Endodermal cell (in vitro differentiated cells): ENCODE results near the gene CLPSL1. TPM values are rescaled to one million over a fixed set of nuclear protein-coding genes. Genes with fewer than 3 reads are reported as not detected.

Source experiments
- DNase-seq: peaks from one replicate; pipeline ENCODE4 v3.0.0-alpha.2; 2017
- H3K27ac ChIP-seq: 2 replicates; pipeline ENCODE4 v1.5.1; 2013; ENCODE audit warnings: mild to moderate bottlenecking, low read depth, low read length, moderate library complexity
- H3K27me3 ChIP-seq: 2 replicates; pipeline ENCODE4 v1.6.1; 2013; ENCODE audit warnings: mild to moderate bottlenecking, low read length, moderate library complexity; ENCODE audit not compliant: insufficient read depth, control insufficient read depth, poor library complexity, severe bottlenecking
- H3K36me3 ChIP-seq: 2 replicates; pipeline ENCODE4 v1.7.0; 2013; ENCODE audit warnings: mild to moderate bottlenecking, low read length, moderate library complexity; ENCODE audit not compliant: control insufficient read depth, insufficient read depth
- H3K4me1 ChIP-seq: one replicate; pipeline ENCODE4 v1.7.0; 2013; ENCODE audit warnings: low read length; ENCODE audit not compliant: control insufficient read depth, insufficient read depth
- H3K4me3 ChIP-seq: 2 replicates; pipeline ENCODE4 v1.5.1; 2013; ENCODE audit warnings: mild to moderate bottlenecking, low read length, moderate library complexity
- H3K9ac ChIP-seq: 2 replicates; pipeline ENCODE4 v1.6.1; 2013; ENCODE audit warnings: mild to moderate bottlenecking, low read length, moderate library complexity; ENCODE audit not compliant: poor library complexity, severe bottlenecking; ENCODE audit errors: extremely low read depth
- H3K9me3 ChIP-seq: 2 replicates; pipeline ENCODE4 v1.6.1; 2013; ENCODE audit warnings: mild to moderate bottlenecking, low read length, moderate library complexity; ENCODE audit not compliant: control insufficient read depth
- H3K27ac Mint-ChIP-seq: 2 replicates; pipeline ENCODE4 v1.8.0; 2020; ENCODE audit warnings: mixed read lengths
- H3K27me3 Mint-ChIP-seq: 2 replicates; pipeline ENCODE4 v1.8.0; 2021; ENCODE audit warnings: mild to moderate bottlenecking, mixed read lengths; ENCODE audit not compliant: insufficient read depth
- H3K36me3 Mint-ChIP-seq: 2 replicates; pipeline ENCODE4 v1.8.0; 2020; ENCODE audit warnings: low read depth, mixed read lengths
- H3K4me1 Mint-ChIP-seq: 2 replicates; pipeline ENCODE4 v1.8.0; 2020; ENCODE audit warnings: mixed read lengths
- H3K4me3 Mint-ChIP-seq: 2 replicates; pipeline ENCODE4 v1.8.0; 2020; ENCODE audit warnings: mild to moderate bottlenecking, moderate library complexity, mixed read lengths
- H3K9me3 Mint-ChIP-seq: 2 replicates; pipeline ENCODE4 v1.8.0; 2020; ENCODE audit warnings: mild to moderate bottlenecking, mixed read lengths
- WGBS, 2 experiments: methylation state at CpG; one replicate each; pipeline versions ENCODE4 v1.1.5 to v1.1.7; 2013; ENCODE audit warnings: missing lambda C conversion rate in 2 of 2, mixed read lengths in 1 of 2; ENCODE audit not compliant: insufficient coverage in 1 of 2, insufficient read length in 1 of 2; 5-methylcytosine and 5-hydroxymethylcytosine counted together
- total RNA-seq, 2 donors: library from RNA; stranded (reverse); fragmentation: NEBNext Ultra II Directional in 1 of 2; extraction: Animal tissue kit (Norgen Biotek cat#: 25700) in 1 of 2; gene quantifications; 2 replicates in 1 of 2; 3 replicates in 1 of 2; pipeline ENCODE4 v1.2.1, GENCODE V29; 2021
- TF ChIP-seq, protein P1 (sequence below): fragments of 200-600 bp; sonication (generic); conservative IDR thresholded peaks from 2 replicates; pipeline ENCODE4 v1.5.0; 2021; ENCODE audit warnings: antibody characterized with exemption, mild to moderate bottlenecking

CLPSL1 gene
- total RNA-seq, 2 donors from 2014 or later, result not detected

DNA sequence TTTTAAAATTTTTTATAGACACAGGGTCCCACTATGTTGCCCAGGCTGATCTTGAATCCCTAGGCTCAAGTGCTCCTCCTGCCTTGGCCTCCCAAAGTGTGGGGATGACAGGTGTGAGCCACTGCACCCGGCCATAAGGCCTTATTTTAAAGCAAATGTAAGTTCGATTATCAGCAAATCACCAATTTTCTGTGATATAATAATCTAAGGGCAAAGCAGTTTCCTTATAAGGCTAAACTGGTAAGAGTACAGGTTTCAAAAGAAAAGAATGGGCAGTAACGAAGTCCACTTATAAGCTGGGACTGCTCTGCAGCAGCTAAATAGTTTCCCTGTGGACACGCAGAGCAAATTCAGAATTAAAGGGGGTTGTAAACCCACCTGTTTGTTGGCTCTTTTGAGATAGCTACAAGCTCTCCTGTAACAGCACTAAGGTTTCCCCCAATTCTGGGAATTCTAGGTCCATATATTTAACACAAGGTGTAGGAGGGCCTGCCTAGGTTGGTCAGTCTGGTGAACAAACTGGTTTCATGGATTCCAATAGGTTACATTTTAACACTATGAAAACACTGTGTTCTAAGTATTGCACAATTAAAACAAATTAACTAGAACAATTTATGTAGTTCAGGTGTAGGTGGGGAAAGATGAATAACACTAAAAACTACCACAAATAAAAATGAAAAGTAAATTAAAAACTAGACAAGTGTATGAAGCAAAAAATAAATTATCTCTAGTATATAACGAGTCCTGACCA lies 50.6 kb downstream of the CLPSL1 start:
- H3K27ac ChIP-seq, result no peak overlapping the region
- no peaks in the 10 kb centered on the region for H3K4me1 ChIP-seq
- Mint-ChIP-seq H3K27ac (no peak overlapping the region), H3K27me3 (no peaks in the 10 kb centered on the region), H3K36me3 (peaks cover 32% of the 10 kb centered on the region), H3K4me3 (no peak overlapping the region), H3K4me1 (no peaks in the 10 kb centered on the region), H3K9me3 (peaks cover 2% of the 10 kb centered on the region)
- H3K36me3 ChIP-seq, result peaks cover 36% of the 10 kb centered on the region
- no peak overlapping the region for H3K4me3 ChIP-seq
- no peak overlapping the region for H3K9ac ChIP-seq
- no peaks in the 10 kb centered on the region for H3K27me3 ChIP-seq
- H3K9me3 ChIP-seq, result no peaks in the 10 kb centered on the region
- no peak for DNase-seq
- 94% methylated on average over 3 to 5 of the region's 5 CpGs for WGBS, 2 experiments
- TF ChIP-seq, protein P1, sequence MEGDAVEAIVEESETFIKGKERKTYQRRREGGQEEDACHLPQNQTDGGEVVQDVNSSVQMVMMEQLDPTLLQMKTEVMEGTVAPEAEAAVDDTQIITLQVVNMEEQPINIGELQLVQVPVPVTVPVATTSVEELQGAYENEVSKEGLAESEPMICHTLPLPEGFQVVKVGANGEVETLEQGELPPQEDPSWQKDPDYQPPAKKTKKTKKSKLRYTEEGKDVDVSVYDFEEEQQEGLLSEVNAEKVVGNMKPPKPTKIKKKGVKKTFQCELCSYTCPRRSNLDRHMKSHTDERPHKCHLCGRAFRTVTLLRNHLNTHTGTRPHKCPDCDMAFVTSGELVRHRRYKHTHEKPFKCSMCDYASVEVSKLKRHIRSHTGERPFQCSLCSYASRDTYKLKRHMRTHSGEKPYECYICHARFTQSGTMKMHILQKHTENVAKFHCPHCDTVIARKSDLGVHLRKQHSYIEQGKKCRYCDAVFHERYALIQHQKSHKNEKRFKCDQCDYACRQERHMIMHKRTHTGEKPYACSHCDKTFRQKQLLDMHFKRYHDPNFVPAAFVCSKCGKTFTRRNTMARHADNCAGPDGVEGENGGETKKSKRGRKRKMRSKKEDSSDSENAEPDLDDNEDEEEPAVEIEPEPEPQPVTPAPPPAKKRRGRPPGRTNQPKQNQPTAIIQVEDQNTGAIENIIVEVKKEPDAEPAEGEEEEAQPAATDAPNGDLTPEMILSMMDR, result no peak

DNA sequence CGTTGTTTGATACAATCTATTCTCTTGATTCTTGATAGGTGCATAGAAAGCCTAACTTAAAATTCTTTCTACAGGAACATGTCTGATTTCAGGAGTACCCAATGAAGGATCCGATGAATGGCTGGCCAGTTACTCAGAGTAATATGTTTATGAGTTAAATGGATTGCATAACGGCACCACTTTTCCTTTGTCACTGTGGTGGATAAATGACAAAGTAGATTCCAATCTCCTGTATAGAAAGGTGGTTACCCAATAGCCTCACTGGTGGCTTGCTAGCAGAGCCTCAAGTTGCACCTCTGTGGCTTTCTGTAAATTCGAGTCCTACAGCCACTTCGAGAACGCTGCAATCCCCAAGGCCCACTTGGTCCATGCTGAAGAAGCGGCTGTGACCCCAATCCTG lies 52.7 kb downstream of the CLPSL1 start:
- Histone ChIP-seq H3K27ac (no peak overlapping the region), H3K9me3 (no peaks in the 10 kb centered on the region), H3K4me3 (no peak overlapping the region), H3K9ac (no peak overlapping the region), H3K4me1 (no peaks in the 10 kb centered on the region), H3K36me3 (peaks cover 51% of the 10 kb centered on the region), H3K27me3 (no peaks in the 10 kb centered on the region)
- Mint-ChIP-seq H3K36me3 (peaks cover 48% of the 10 kb centered on the region), H3K27ac (no peak overlapping the region), H3K4me1 (peaks cover under 1% of the 10 kb centered on the region), H3K27me3 (no peaks in the 10 kb centered on the region), H3K9me3 (peaks cover 2% of the 10 kb centered on the region), H3K4me3 (no peak overlapping the region)
- DNase-seq, result no peak
- TF ChIP-seq, protein P1, result no peak
- WGBS, 2 experiments, result 94 to 95% methylated on average over 6 to 7 of the region's 7 CpGs

Other genes with a start within 250 kb of the CLPSL1 start
- 10 to 100 TPM; 27.0 to 53.3 TPM for gene FKBP5, start 92.1 kb upstream of the CLPSL1 start, total RNA-seq
- gene ARMC12, start 44.0 kb upstream of the CLPSL1 start, total RNA-seq, result under 1 TPM; 0.57 to 0.93 TPM
- 1 to 10 TPM; 1.1 to 2.1 TPM for gene CLPSL2, start 4.4 kb upstream of the CLPSL1 start, total RNA-seq
- gene CLPS, start 16.3 kb downstream of the CLPSL1 start, total RNA-seq, result not detected
- gene LHFPL5, start 24.3 kb downstream of the CLPSL1 start, total RNA-seq, result not detected
- gene SRPK1, start 140.1 kb downstream of the CLPSL1 start, total RNA-seq, result 10 to 100 TPM; 86.2 to 98.5 TPM
- gene SLC26A8, start 243.6 kb downstream of the CLPSL1 start, total RNA-seq, result not detected
- 10 to 100 TPM; 36.4 to 40.6 TPM for gene MAPK14, start 246.8 kb downstream of the CLPSL1 start, total RNA-seq